Keratinocyte (primary cell): ENCODE data around the gene SLC1A3.

Experiments used
- EZH2 ChIP-seq: IDR thresholded peaks from one replicate; pipeline ENCODE4 v1.6.1; 2012; ENCODE audit warnings: inconsistent platforms, mild to moderate bottlenecking, low read length, moderate library complexity
- TF ChIP-seq, protein P1 (sequence below), 3 experiments: IDR thresholded peaks in 1 of 3; conservative IDR thresholded peaks in 1 of 3; optimal IDR thresholded peaks in 1 of 3; 2 replicates in 2 of 3; 3 replicates in 1 of 3; pipeline versions ENCODE3 to v1.5.1; 2011; ENCODE audit warnings: low read length in 3 of 3, mild to moderate bottlenecking in 3 of 3, moderate library complexity in 2 of 3, control low read depth in 1 of 3, inconsistent platforms in 1 of 3; ENCODE audit not compliant: insufficient read depth in 2 of 3; ENCODE audit errors: extremely low read depth in 1 of 3

DNA sequence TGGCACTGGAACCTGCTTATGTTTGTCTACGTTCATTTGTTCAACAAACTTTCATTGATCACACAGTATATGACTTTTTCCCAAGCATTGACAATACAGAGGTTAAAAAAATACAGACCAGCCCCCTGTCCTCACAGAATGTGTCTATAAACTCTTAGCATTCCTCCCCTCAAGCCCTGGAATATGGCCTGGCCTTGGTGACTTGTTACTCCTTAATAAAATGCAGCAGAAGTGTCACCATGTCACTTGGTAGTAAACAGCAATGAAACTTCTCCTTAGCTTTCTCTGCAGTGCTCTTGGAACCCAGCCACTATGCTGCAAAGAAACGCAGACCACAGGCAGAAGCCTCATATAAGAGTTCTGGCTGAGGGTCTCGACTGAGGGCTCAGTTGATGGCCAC lies 19.1 kb upstream of the SLC1A3 start:
- TF ChIP-seq, protein P1, sequence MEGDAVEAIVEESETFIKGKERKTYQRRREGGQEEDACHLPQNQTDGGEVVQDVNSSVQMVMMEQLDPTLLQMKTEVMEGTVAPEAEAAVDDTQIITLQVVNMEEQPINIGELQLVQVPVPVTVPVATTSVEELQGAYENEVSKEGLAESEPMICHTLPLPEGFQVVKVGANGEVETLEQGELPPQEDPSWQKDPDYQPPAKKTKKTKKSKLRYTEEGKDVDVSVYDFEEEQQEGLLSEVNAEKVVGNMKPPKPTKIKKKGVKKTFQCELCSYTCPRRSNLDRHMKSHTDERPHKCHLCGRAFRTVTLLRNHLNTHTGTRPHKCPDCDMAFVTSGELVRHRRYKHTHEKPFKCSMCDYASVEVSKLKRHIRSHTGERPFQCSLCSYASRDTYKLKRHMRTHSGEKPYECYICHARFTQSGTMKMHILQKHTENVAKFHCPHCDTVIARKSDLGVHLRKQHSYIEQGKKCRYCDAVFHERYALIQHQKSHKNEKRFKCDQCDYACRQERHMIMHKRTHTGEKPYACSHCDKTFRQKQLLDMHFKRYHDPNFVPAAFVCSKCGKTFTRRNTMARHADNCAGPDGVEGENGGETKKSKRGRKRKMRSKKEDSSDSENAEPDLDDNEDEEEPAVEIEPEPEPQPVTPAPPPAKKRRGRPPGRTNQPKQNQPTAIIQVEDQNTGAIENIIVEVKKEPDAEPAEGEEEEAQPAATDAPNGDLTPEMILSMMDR (optimal IDR thresholded peaks at IDR 0.05 in 1 of 3, IDR thresholded peaks at IDR 0.05 in 1 of 3, conservative IDR thresholded peaks at IDR 0.05 in 1 of 3; ENCODE audit: extremely low read depth in 1 of 3, insufficient read depth in 2 of 3, low read length in 3 of 3) = no peak
- no peak for TF ChIP-seq EZH2
